Activated naive CD4-positive, alpha-beta T cell treated with anti-CD3 and anti-CD28 coated beads, Interleukin-2, amount 50 U/mL, for 24 hours (primary cell): ENCODE results near the gene SCGB1D2.

Experiments used
- H3K27ac Mint-ChIP-seq: one replicate; pipeline ENCODE4 v1.8.0; 2021; ENCODE audit warnings: mild to moderate bottlenecking, mixed read lengths
- H3K27me3 Mint-ChIP-seq: one replicate; pipeline ENCODE4 v1.8.0; 2021; ENCODE audit warnings: mixed read lengths
- H3K36me3 Mint-ChIP-seq: one replicate; pipeline ENCODE4 v1.8.0; 2021; ENCODE audit warnings: mixed read lengths
- H3K4me1 Mint-ChIP-seq: one replicate; pipeline ENCODE4 v1.8.0; 2021; ENCODE audit warnings: mixed read lengths
- H3K4me3 Mint-ChIP-seq: one replicate; pipeline ENCODE4 v1.8.0; 2021; ENCODE audit warnings: mild to moderate bottlenecking, mixed read lengths
- H3K9me3 Mint-ChIP-seq: one replicate; pipeline ENCODE4 v1.8.0; 2021; ENCODE audit warnings: mixed read lengths

The SCGB1D2 gene

DNA sequence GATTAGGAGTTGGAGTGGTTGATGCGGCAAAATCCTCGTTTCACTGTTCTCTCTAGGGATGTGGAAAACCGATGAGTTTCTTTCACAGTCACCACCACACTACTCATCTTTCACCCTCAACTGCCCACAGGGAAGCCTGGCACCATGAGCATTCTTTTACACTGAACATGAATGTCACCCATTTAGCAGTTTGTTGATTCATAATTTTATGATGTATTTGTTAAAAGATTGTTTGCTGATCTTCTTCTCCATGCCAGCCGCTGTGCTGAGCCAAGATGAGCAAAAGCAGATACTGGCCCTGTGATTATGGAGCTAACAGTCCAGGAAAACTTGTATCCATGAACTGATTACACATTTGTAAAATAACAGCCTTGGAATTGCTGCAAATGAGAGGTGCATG is 3.9 kb upstream of the SCGB1D2 start:
- Mint-ChIP-seq H3K4me1 (no peaks in the 10 kb centered on the region), H3K27me3 (peaks cover 21% of the 10 kb centered on the region), H3K36me3 (no peaks in the 10 kb centered on the region), H3K27ac (no peak overlapping the region), H3K4me3 (no peak overlapping the region), H3K9me3 (no peaks in the 10 kb centered on the region)

DNA sequence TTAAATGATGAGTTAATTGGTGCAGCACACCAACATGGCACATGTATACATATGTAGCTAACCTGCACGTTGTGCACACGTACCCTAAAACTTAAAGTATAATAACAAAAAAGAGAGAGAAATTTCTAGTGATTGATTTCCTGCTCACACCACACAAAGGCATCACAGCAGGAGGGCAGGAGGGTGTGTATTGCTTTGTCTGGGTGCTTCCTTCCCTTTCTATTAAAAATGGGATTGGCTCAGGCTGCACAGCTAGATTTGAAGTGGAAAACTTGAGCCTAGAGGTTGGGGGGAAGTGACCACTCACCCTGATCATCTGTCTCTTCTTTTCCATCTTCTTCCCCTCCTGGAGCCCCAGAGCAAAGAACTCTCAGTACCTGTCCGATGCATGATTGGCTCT is 944 bp upstream of the SCGB1D2 start:
- H3K27ac Mint-ChIP-seq: no peak overlapping the region
- H3K4me1 Mint-ChIP-seq: no peaks in the 10 kb centered on the region
- H3K27me3 Mint-ChIP-seq: peaks cover 11% of the 10 kb centered on the region
- no peaks in the 10 kb centered on the region for H3K9me3 Mint-ChIP-seq
- no peak overlapping the region for H3K4me3 Mint-ChIP-seq
- H3K36me3 Mint-ChIP-seq: no peaks in the 10 kb centered on the region

DNA sequence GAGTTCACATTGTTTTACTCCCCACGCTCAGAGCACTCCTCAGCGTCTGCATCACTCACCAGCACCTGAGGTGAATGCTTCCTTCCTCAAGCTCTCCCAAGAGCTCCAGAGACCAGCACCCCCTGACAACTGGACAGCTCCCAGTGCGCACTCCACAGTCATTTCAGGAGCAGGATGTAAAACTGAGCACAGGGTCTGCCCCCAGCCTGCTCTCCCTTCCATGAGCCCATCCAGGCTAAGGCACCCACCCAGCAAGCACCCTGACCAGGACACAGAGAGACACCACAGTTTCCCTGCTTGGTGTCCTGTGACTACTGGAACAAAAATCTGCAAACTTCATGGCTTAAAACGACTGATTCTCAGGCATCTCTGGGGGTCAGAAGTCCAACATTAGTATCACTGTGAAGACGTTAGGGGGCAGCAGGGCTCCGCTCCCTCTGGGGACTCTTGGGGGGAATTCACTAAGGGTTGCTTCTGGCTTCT is 3.3 kb downstream of the SCGB1D2 start:
- H3K4me3 Mint-ChIP-seq: no peak overlapping the region
- H3K27me3 Mint-ChIP-seq: peaks cover 22% of the 10 kb centered on the region
- H3K36me3 Mint-ChIP-seq: peaks cover 9% of the 10 kb centered on the region
- H3K27ac Mint-ChIP-seq: no peak overlapping the region
- H3K9me3 Mint-ChIP-seq: peaks cover 12% of the 10 kb centered on the region
- H3K4me1 Mint-ChIP-seq: no peaks in the 10 kb centered on the region

DNA sequence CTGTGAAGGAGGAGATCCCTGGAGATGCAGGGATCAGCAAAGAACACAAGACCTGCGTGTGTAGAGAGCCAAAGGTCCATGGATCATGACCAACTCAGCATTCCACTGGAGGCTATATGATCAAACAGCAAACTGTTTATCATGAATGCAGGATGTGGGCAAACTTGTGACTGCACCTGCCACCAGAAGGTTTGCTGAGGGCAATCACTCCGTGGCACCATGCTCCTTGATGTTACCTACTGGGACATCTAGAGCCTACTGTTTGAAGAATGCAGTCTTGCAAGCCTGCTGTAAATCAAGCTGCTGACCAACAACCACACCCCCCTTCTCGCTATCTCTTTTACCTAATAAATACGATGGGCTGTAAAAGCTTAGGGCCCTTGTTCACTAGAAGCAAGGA is 9.7 kb downstream of the SCGB1D2 start:
- H3K4me1 Mint-ChIP-seq: no peaks in the 10 kb centered on the region
- no peak overlapping the region for H3K4me3 Mint-ChIP-seq
- no peak overlapping the region for H3K27ac Mint-ChIP-seq
- H3K27me3 Mint-ChIP-seq: peaks cover 18% of the 10 kb centered on the region
- peaks cover 14% of the 10 kb centered on the region for H3K36me3 Mint-ChIP-seq
- H3K9me3 Mint-ChIP-seq: peaks cover 21% of the 10 kb centered on the region

DNA sequence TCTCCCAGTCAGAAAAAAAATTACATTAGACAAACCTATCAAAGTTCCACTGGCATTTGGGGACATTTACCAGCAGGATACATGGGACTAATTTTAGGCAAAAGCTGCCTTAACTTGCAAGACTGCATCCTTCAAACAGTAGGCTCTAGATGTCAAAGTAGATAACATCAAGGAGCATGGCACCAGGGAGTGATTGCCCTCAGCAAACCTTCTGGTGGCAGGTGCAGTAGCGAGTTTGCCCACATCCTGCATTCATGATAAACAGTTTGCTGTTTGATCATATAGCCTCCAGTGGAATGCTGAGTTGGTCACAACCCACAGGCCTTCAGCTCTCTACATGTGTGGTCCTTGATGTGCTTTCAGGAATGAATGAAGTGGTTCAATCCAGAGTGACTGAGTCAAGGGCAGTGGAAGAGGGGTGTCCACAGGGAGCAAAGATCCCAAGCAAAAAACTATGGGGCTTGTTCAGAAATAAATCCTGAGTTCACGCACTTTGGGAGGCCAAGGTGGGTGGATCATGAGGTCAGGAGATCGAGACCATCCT is 12.0 kb downstream of the SCGB1D2 start:
- H3K4me3 Mint-ChIP-seq: no peak overlapping the region

DNA sequence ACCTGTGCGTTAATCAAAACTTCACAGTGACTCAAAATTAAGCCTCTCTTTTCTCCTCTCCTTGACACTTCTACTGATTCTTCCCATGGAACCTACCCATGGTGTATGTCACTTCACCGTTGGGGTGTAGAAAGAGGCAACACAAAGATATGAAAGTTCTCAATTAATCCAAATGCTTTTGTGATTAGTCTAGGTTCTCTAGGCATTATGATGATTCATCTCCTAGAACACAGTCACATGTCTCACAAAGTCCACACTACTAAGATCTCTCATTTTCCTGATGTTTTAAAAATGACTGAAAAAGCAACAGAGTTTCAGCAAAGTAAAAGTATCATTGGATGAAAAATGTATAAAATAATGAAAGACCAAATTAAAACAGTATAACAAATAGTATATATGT is 14.2 kb downstream of the SCGB1D2 start:
- Mint-ChIP-seq H3K4me1 (no peaks in the 10 kb centered on the region), H3K4me3 (no peak overlapping the region), H3K9me3 (peaks cover 5% of the 10 kb centered on the region), H3K36me3 (peaks cover 5% of the 10 kb centered on the region), H3K27ac (no peak overlapping the region), H3K27me3 (peaks cover 9% of the 10 kb centered on the region)

More for the DNA sequence above, 12.0 kb downstream of the SCGB1D2 start:
- Mint-ChIP-seq H3K9me3 (peaks cover 22% of the 10 kb centered on the region), H3K36me3 (peaks cover 14% of the 10 kb centered on the region), H3K27me3 (peaks cover 16% of the 10 kb centered on the region), H3K27ac (no peak overlapping the region), H3K4me1 (no peaks in the 10 kb centered on the region)

DNA sequence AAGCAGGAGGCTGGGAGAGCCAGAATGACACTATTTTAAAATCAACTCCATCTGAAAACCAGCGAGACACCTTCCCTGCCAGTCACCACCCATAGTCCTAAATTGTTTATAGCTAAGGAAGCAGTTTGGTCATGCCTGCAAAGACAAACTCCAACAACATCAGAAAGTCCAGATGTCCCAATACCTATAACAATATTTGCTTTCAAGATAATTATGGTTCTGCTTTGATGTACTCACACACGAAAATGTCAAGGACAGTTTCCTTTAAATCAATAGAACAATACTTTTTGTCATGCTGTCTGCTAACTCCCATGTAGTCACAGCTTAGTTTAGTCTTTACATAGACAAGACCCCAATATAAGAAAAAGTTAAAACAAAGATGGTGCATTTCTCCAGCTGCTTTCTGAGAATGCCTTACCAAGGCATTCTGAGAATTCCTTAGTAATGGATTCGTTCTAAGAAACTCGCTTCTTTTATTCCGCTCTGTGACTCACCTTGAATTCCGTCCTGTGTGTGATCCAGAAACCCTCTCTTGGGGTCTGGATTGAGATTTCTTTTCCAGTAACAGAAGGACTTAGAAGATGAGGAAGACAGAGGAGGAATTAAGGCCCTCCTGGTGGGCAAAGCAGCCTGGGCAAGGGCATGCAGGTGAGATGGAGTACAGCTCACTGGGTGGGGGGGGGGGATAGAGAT is 18.4 kb downstream of the SCGB1D2 start:
- Mint-ChIP-seq H3K27me3 (peaks cover 12% of the 10 kb centered on the region), H3K36me3 (no peaks in the 10 kb centered on the region), H3K4me3 (no peak overlapping the region), H3K27ac (no peak overlapping the region), H3K4me1 (no peaks in the 10 kb centered on the region), H3K9me3 (peaks cover 5% of the 10 kb centered on the region)

DNA sequence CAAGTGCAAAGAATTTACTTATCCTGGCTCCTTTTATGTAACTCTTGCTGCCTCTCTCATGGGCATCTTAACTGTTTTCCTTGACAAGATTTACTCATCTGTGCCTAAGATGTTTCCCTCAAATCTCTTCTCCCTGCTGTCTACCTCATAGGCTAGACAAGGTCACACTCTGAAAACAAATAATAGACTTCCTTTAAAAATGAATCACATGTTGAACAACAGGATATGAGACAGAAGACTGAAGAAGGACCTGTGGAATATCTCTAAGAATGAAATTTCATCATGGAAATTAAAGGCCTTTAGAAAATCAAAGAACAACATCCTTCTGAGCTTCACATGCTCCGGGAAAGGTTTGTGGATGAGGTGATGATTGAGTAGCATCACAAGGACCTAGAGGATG is 22.0 kb downstream of the SCGB1D2 start:
- H3K27me3 Mint-ChIP-seq: peaks cover 8% of the 10 kb centered on the region
- H3K27ac Mint-ChIP-seq: no peak overlapping the region
- H3K4me3 Mint-ChIP-seq: no peak overlapping the region
- no peaks in the 10 kb centered on the region for H3K4me1 Mint-ChIP-seq
- H3K36me3 Mint-ChIP-seq: no peaks in the 10 kb centered on the region
- no peaks in the 10 kb centered on the region for H3K9me3 Mint-ChIP-seq

DNA sequence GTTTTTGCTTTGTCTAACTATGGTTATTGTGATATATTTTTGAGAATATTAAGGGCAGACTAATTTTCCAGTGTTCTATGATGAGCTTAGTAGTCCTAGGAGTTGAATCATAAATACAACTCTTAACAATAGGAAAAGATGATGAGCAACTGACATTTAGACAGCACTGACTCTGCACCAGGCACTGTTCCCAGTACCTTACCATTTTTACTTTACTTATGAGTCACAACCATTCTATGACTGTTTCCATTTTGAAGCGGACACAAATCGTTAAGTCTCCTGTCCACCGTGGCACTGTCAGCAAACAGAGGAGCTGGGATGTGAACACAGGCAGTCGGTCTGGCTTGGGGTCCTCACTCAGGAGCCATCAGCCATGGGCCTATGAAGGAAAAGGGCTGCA is 24.5 kb downstream of the SCGB1D2 start:
- H3K9me3 Mint-ChIP-seq: no peaks in the 10 kb centered on the region
- no peak overlapping the region for H3K27ac Mint-ChIP-seq
- peaks cover 9% of the 10 kb centered on the region for H3K27me3 Mint-ChIP-seq
- H3K4me1 Mint-ChIP-seq: no peaks in the 10 kb centered on the region
- H3K36me3 Mint-ChIP-seq: no peaks in the 10 kb centered on the region
- no peak overlapping the region for H3K4me3 Mint-ChIP-seq

DNA sequence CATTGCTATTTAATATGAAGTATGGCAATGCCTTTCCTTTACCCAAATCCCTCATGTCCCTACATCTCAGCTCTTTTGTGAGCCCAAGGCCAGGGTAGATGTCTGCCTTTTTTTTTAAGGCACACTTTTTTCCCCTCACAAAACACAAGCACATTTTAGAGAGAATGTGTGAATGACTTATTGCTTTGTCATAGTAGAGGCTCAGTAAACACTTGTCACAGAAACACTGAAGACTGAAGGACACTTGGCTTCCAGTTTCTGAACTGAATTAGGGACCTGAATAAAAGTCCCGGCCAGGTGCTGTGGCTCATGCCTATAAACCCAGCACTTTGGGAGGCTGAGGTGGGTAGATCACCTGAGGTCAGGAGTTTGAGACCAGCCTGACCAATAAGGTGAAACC is 25.0 kb downstream of the SCGB1D2 start:
- H3K4me1 Mint-ChIP-seq: no peaks in the 10 kb centered on the region
- no peak overlapping the region for H3K4me3 Mint-ChIP-seq
- no peak overlapping the region for H3K27ac Mint-ChIP-seq
- no peaks in the 10 kb centered on the region for H3K9me3 Mint-ChIP-seq
- H3K27me3 Mint-ChIP-seq: peaks cover 8% of the 10 kb centered on the region
- no peaks in the 10 kb centered on the region for H3K36me3 Mint-ChIP-seq

DNA sequence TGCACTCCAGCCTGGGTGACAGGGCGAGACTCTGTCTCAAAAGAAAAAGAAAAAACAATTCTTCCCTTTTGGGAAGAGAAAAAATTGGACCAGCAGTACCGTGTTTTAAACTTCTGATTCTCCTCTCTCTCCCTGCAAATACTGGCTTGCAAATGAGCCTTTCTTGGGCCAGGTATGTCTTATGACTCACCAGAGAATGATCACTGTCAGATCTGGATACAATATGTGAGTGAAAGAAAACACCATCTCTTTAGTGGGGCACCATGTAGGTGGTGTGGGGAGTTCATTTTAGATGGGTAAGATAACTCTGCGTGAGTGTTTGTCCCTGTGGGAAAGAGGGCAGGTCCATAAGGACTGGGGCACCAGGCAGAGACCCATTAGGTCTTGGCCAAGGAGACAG is 25.5 kb downstream of the SCGB1D2 start:
- H3K36me3 Mint-ChIP-seq: no peaks in the 10 kb centered on the region
- no peaks in the 10 kb centered on the region for H3K9me3 Mint-ChIP-seq
- no peak overlapping the region for H3K4me3 Mint-ChIP-seq
- peaks cover 8% of the 10 kb centered on the region for H3K27me3 Mint-ChIP-seq
- no peaks in the 10 kb centered on the region for H3K4me1 Mint-ChIP-seq
- H3K27ac Mint-ChIP-seq: no peak overlapping the region

DNA sequence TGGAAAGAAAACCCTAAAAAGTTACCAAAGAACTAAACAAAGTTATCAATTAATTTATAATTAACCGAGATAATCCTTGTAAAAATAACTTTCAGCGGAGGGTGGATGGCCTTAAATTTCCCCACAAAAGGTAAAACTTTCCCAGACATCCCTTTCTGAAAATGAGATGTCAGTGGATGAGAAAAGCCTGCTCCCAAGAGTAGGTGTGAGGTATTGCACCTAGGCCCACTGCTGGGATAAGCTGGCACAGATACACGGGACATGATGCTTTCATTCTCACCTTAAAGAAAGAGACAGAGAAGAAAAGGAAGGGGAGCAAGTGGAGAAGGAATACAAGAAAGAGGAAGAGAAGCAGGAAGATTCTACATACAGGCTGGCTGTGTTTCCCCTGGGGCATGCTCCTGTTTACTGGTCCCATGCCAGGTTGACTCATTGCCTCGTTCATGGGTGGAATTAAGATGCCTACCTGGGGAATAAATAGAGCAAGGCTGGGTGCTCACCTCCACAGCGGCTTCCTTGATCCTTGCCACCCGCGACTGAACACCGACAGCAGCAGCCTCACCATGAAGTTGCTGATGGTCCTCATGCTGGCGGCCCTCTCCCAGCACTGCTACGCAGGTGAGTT is 27.7 kb downstream of the SCGB1D2 start, which contains the start of gene SCGB2A2:
TSS of gene SCGB2A2 (plus strand) at position 505 of the 625 bp plus-strand sequence. CDS start at position 564, 59 bp downstream.
- H3K4me3 Mint-ChIP-seq: no peak within 1 kb of the TSS
- no peaks in the 10 kb centered on the region for H3K9me3 Mint-ChIP-seq
- peaks cover 6% of the 10 kb centered on the region for H3K27me3 Mint-ChIP-seq
- H3K27ac Mint-ChIP-seq: no peak within 1 kb of the TSS
- H3K4me1 Mint-ChIP-seq: no peaks in the 10 kb centered on the region
- H3K36me3 Mint-ChIP-seq: no peaks in the 10 kb centered on the region

DNA sequence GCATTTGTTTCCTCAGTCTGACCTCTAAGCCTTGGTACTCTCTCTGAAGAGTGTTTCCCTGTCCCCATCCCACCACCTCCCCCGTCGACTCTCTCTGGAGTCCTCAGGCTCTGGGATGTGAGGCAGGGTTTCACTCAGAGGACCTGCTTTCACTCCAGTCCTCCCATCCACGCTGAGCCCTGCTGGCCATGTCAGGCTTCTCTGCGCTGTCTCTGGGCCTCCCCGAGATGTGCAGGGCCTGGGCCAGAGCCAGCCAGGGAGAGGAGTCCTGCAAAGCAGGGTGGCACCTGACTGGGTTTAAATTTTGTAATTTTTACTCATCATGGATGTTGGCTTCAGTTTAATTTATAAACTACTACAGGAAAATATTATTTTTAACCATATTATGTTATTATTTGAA is 31.2 kb downstream of the SCGB1D2 start:
- Mint-ChIP-seq H3K27ac (no peak overlapping the region), H3K4me3 (no peak overlapping the region), H3K27me3 (peaks cover 6% of the 10 kb centered on the region), H3K36me3 (no peaks in the 10 kb centered on the region), H3K4me1 (no peaks in the 10 kb centered on the region), H3K9me3 (no peaks in the 10 kb centered on the region)

DNA sequence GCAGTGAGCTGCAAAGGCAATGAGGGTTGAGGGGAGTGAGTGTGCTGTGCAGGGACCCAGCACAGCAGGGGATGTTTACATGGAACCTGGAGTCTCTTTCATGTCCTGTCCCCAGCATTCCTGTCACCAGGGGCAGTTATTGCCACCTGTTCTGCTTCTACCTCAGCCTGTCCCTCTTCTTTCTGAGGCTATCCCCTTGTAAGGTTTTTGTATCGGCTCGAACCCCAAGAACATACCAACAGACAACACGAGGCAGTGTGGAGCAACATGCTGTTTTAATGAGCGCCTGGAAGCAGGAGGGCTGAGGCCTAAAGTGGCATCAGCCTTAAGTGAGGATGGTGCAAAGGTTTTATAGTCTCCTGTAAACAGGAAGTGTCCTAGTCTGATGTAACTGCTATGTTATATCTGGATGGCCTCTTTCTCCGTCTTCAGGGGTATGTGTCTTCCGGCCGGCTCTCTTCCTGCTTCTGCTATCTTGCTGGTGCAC is 31.8 kb downstream of the SCGB1D2 start:
- no peaks in the 10 kb centered on the region for H3K36me3 Mint-ChIP-seq
- no peaks in the 10 kb centered on the region for H3K9me3 Mint-ChIP-seq
- H3K4me1 Mint-ChIP-seq: no peaks in the 10 kb centered on the region
- H3K27ac Mint-ChIP-seq: no peak overlapping the region
- H3K27me3 Mint-ChIP-seq: peaks cover 3% of the 10 kb centered on the region
- no peak overlapping the region for H3K4me3 Mint-ChIP-seq

DNA sequence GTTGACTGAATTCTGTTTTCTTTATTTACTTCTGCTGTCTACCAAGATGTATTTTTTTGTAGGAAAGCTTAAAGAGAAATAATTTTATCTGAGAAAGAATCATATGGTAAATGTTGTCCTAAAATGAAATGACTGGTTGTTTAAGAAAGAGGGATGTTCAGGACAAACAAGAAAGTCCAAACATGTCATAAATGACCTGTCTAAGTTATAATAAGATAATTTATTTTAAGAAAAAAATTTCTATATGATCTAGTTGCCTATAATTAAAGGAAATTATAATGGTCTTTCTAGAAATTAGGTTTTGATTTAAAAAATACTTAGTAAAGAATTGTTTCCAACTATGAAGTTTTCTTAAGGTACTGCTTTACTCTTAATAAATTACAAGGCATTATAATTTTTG is 38.4 kb downstream of the SCGB1D2 start:
- Mint-ChIP-seq H3K36me3 (no peaks in the 10 kb centered on the region), H3K27me3 (peaks cover 5% of the 10 kb centered on the region), H3K9me3 (no peaks in the 10 kb centered on the region)

More for the DNA sequence above, 38.4 kb downstream of the SCGB1D2 start:
- Mint-ChIP-seq H3K27ac (no peak overlapping the region), H3K4me1 (no peaks in the 10 kb centered on the region), H3K4me3 (no peak overlapping the region)
